Measurements from ENCODE around the gene CPLX3.

CPLX3 gene

DNA sequence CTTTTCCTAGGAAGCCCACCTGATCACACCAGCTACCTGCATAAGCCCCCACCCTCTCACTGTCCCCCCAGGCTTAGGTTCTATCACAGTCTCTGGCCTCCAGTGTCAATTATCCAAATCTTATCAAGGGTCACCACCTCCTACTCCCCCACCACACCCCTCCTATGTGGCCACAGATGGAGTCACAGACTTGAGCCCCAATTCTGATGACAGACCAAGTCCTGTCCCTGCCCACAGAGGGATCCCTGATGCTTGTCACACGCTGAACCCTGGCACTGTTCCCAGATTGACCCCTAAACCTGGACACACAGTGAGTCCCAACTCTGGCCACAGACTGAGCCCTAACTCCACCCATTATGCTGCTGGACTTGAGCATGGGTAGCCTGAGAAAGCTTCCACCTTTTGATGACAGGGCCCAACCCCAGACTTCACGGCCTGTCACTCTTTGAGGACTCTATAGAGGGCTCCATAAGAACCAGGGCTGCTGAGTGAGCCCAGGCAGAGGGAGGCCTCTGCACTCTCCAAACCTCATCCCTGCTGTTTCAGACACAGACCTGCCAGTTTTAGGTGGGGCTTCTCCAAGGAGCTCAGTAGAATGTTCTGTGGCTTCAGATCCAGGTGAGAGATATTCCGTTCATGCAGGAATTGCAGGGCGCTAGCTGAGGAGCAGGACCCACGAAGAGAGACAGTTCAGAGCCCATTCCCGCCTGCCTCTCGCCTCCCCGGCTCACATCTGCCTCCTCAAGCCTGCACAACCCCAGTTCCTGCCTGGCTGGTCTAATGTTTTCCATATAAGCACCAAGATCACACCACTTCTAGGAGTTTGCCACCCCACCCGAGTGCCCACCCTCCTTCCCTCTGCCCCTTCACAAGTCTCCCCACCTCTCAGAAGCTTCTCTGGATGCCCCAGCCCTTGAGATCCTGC is 14.7 kb downstream of the CPLX3 start:
- Mint-ChIP-seq H3K36me3 (ENCODE audit: insufficient read depth) (peaks cover 19% of the 10 kb centered on the region), H3K27ac (ENCODE audit: low read depth) (no peak overlapping the region), H3K27me3 (no peaks in the 10 kb centered on the region), H3K4me3 (peak overlapping the region; percentile 82), H3K9me3 (no peaks in the 10 kb centered on the region), H3K4me1 (peaks cover 48% of the 10 kb centered on the region)
- DNase-seq (ENCODE audit: low spot score in 2 of 2) = no peak
- no peak for ATAC-seq (replicated peaks; ENCODE audit: extremely low read depth, poor library complexity, severe bottlenecking)

DNA sequence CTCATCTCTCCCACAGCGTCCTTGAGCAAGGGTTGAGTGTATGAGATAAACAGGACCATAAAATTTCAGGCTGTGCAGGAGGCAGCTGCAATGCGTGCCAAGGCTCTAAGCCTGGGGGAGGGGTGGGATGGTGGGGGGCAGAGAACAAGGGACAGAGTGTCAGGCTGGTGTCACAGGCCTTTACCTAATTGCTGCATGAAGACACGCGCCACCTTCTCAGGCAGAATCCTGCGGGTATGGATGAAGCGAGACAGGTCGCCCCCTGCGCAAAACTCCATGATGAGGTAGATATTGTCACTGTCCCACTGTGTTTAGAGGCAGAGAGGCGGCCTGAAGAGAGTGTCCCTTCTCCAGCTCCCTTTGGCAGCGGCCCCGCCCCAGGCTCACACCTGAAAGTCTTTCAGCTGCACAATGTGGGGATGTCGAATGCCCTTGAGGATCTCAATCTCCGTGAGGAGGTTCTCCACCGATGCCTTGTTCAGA is 15.5 kb downstream of the CPLX3 start:
- no peak overlapping the region for H3K27ac Mint-ChIP-seq (ENCODE audit: low read depth)
- H3K4me1 Mint-ChIP-seq = peaks cover 48% of the 10 kb centered on the region
- no peaks in the 10 kb centered on the region for H3K27me3 Mint-ChIP-seq
- peak overlapping the region; percentile 82 for H3K4me3 Mint-ChIP-seq
- no peak for DNase-seq (ENCODE audit: low spot score in 2 of 2)
- no peaks in the 10 kb centered on the region for H3K9me3 Mint-ChIP-seq
- no peak for ATAC-seq (replicated peaks; ENCODE audit: extremely low read depth, poor library complexity, severe bottlenecking)
- H3K36me3 Mint-ChIP-seq (ENCODE audit: insufficient read depth) = peaks cover 22% of the 10 kb centered on the region

DNA sequence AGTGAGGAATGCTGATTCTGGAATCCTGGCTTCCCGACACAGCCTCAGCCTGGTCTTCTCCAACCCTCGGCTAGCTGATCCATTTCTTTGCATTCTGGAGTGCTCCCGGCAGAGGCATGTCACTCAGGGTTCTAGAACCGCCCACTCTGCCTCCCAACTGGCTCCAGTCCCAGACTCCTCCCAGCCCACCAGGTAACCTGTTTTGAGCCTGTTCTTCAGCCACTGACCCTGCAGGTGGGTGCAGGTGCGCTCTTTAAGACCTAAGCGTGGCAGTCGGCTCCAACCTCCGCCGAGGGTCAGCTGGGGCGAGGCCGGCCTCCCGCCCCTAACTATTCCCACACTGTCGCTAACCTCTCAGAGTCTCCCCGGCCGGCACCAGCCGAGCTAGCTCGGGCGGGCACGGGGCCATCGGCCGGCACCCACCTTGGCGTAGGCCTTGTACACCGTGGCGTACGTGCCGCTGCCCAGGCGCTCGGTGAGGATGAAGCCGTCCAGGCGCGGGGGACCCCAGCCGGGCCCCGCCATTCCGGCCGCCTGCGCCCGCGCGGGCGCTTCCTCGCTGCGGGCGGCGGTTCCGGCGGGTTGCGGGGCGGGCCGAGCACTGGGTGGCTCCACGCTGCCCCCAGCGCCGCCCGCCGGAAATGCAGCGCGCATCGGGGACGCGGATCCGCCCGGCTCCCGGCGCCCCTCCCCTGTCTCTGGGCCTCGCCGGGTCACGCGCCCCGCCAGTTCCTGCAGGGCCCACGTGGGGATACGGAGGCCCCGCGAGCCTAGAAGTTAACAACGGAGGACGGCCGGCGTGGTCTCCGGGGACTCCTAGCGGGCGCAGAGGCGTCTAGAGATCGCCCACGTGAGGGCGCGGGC is 16.4 kb downstream of the CPLX3 start, which contains the start of gene ULK3:
Gene ULK3 (minus strand): TSS at position 576 of the 864 bp plus-strand sequence. CDS start 51 bp downstream, at position 525.
- peaks cover 27% of the 10 kb centered on the region for H3K36me3 Mint-ChIP-seq (ENCODE audit: insufficient read depth)
- no peaks in the 10 kb centered on the region for H3K9me3 Mint-ChIP-seq
- peak; percentile 89 to 94 for DNase-seq (ENCODE audit: low spot score in 2 of 2)
- peak within 1 kb of the TSS; percentile 82 for H3K4me3 Mint-ChIP-seq
- H3K4me1 Mint-ChIP-seq = peaks cover 48% of the 10 kb centered on the region
- peak; percentile 89 for ATAC-seq (replicated peaks; ENCODE audit: extremely low read depth, poor library complexity, severe bottlenecking)
- H3K27ac Mint-ChIP-seq (ENCODE audit: low read depth) = peak within 1 kb of the TSS; percentile 92
- no peaks in the 10 kb centered on the region for H3K27me3 Mint-ChIP-seq

DNA sequence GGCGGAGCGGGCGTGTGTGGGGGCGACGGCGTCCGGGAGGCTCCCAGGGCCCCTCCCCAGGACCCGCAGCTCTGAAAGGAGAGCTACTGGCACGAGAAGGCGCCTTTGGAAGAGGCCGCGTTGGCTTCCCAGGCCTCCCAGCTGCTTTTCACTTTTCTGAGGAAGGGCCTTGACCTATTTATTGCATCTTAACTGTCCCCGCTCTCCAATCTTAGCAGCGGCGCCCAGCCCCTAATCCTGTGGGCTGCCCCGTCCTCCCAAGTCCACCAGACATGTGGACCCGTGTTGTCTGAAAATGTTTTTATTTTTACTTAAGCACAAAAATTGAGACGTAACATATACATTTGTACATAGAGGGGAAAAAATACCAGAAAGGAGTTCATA is 17.0 kb downstream of the CPLX3 start:
- ATAC-seq (replicated peaks; ENCODE audit: extremely low read depth, poor library complexity, severe bottlenecking) = no peak
- DNase-seq (ENCODE audit: low spot score in 2 of 2) = no peak
- Mint-ChIP-seq H3K4me3 (peak overlapping the region; percentile 82), H3K27me3 (no peaks in the 10 kb centered on the region), H3K36me3 (ENCODE audit: insufficient read depth) (peaks cover 34% of the 10 kb centered on the region), H3K9me3 (no peaks in the 10 kb centered on the region), H3K27ac (ENCODE audit: low read depth) (peak overlapping the region; percentile 90), H3K4me1 (peaks cover 48% of the 10 kb centered on the region)

DNA sequence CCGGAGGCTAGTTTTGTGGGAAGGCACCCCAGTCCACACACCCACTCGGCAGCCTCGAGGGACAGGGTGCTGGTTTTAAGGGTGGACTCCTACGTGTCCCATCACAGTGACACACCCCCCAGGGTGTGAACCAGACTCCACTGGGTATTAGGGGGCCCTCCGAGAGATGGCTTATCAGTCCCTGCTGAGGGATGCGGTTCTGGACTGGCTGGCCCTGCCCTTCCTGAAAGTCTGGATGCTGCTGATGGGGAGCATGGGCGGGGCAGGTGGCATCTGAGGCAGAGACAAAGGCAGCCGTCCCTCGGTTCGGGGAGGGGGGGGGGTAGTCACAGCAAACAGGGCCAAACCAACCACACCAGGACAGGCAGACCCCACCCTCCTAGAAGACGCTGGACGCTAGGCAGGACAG is 17.5 kb downstream of the CPLX3 start:
- Mint-ChIP-seq H3K4me3 (peak overlapping the region; percentile 82), H3K27ac (ENCODE audit: low read depth) (peak overlapping the region; percentile 92), H3K9me3 (no peaks in the 10 kb centered on the region), H3K36me3 (ENCODE audit: insufficient read depth) (peaks cover 37% of the 10 kb centered on the region), H3K4me1 (peaks cover 48% of the 10 kb centered on the region), H3K27me3 (no peaks in the 10 kb centered on the region)
- DNase-seq (ENCODE audit: low spot score in 2 of 2) (no peak), ATAC-seq (replicated peaks; ENCODE audit: extremely low read depth, poor library complexity, severe bottlenecking) (no peak)

DNA sequence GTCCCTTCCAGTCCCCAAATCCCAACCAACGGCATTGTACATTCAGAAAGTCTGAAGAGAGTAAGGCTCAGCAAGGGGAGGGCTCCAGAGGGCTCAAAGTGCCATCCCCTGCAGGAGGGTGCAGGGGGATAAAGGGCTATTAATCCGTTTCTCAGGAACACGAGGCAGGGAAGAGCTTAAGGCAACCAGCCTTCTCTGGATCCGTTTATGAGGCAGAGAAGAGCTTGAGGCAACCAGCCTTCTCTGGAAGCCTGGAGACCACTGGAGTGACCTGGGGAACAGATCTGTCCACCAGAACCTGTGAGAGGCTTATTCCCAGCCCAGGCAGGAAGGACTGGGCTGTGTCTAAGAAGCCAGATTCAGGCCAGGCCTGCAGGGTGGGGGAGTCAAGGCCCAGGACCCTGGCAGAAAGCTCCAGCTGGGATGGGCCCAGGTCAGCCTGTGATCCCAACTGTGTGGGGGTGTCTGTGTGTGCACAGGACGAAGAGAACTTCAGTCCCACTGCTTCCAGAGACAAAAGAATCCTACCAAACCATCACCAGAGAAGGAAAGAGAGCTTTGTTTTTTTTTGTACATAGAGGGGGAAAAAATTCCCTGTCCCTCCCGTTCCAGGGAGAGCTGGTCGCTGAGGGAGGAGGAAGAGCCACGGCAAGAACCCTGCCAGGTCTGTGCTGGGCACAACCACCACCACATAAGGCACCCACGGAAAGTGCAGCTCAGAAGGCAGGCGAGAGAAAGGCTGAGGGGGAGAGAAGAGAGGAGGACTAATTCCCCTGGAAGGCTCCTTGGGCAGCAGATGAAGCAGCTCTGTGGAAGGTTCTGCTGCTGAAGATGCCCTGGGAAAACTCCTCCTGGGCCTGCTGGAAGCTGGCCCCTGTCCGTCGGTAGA is 18.1 kb downstream of the CPLX3 start:
- H3K4me3 Mint-ChIP-seq = peak overlapping the region; percentile 82
- peaks cover 41% of the 10 kb centered on the region for H3K36me3 Mint-ChIP-seq (ENCODE audit: insufficient read depth)
- no peaks in the 10 kb centered on the region for H3K27me3 Mint-ChIP-seq
- no peaks in the 10 kb centered on the region for H3K9me3 Mint-ChIP-seq
- DNase-seq (ENCODE audit: low spot score in 2 of 2) (no peak), ATAC-seq (replicated peaks; ENCODE audit: extremely low read depth, poor library complexity, severe bottlenecking) (peak; percentile 2)
- H3K27ac Mint-ChIP-seq (ENCODE audit: low read depth) = peak overlapping the region; percentile 92
- H3K4me1 Mint-ChIP-seq = peaks cover 48% of the 10 kb centered on the region

DNA sequence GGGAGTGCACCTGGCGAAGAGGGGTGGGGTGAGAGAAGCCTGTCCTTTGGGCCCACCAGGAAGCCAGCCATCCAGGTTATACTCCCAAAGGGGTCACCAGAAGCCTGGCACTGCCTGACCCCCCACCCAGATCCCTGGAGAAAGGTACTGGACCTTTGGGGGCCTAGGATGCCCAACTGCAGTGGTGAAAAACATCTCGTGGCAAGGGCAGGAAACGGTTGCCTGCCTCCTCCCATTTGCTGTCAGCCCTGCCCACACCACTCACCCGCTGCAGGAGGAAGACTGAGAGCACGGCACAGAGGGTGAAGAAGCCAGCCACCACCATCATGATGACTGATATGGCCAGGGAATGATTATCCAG is 18.8 kb downstream of the CPLX3 start:
- H3K36me3 Mint-ChIP-seq (ENCODE audit: insufficient read depth) = peaks cover 42% of the 10 kb centered on the region
- no peaks in the 10 kb centered on the region for H3K27me3 Mint-ChIP-seq
- peak; percentile 27 to 44 for DNase-seq (ENCODE audit: low spot score in 2 of 2)
- H3K9me3 Mint-ChIP-seq = no peaks in the 10 kb centered on the region
- peak; percentile 53 for ATAC-seq (replicated peaks; ENCODE audit: extremely low read depth, poor library complexity, severe bottlenecking)
- H3K4me3 Mint-ChIP-seq = peak overlapping the region; percentile 82
- peak overlapping the region; percentile 92 for H3K27ac Mint-ChIP-seq (ENCODE audit: low read depth)
- H3K4me1 Mint-ChIP-seq = peaks cover 48% of the 10 kb centered on the region

DNA sequence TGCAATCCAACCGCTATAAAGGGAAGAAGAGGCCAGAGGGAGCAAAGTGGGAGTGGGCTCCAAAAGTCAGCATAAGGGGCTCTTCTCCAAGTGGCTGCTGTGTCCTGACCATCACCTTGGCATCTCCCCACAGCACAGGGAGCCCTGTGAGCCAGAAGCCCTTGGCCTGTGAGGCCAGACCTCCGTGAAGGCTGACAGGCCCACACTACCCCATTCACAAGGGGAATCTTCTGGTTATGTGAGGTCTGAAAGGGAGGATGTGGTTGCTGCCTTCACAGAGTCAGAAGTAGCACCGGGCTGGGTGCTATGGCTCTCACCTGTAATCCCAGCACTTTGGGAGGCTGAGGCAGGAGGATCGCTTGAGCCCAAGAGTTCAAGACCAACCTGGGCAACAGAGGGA is 19.2 kb downstream of the CPLX3 start:
- ATAC-seq (replicated peaks; ENCODE audit: extremely low read depth, poor library complexity, severe bottlenecking) = peak; percentile 25
- no peaks in the 10 kb centered on the region for H3K9me3 Mint-ChIP-seq

DNA sequence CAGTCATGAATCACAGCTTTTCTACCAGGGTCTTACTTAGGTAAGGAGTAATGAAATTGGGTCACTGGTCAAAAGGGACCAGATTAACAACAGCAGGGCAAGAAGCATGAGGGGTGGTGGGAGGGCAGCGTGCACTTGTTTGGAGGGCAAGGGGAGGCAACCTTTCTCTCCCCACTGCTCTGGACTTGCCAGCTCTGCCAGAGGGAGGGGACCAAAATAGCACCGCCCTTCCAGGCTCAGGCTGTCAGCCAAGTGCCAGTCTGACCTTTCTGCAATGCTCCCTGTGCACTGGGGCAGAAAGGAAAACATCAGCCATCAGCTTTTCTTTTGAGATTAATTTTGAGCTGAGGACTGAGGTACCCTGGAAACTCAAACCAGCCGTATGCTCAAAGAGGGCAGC is 21.0 kb downstream of the CPLX3 start:
- Mint-ChIP-seq H3K4me3 (no peak overlapping the region), H3K9me3 (no peaks in the 10 kb centered on the region), H3K27me3 (no peaks in the 10 kb centered on the region), H3K4me1 (peaks cover 31% of the 10 kb centered on the region), H3K36me3 (ENCODE audit: insufficient read depth) (peaks cover 43% of the 10 kb centered on the region), H3K27ac (ENCODE audit: low read depth) (no peak overlapping the region)
- ATAC-seq (replicated peaks; ENCODE audit: extremely low read depth, poor library complexity, severe bottlenecking) (no peak), DNase-seq (ENCODE audit: low spot score in 2 of 2) (no peak)

More for the DNA sequence above, 19.2 kb downstream of the CPLX3 start:
- H3K36me3 Mint-ChIP-seq (ENCODE audit: insufficient read depth) = peaks cover 42% of the 10 kb centered on the region
- peak overlapping the region; percentile 82 for H3K4me3 Mint-ChIP-seq
- peaks cover 47% of the 10 kb centered on the region for H3K4me1 Mint-ChIP-seq
- H3K27me3 Mint-ChIP-seq = no peaks in the 10 kb centered on the region
- peak overlapping the region; percentile 92 for H3K27ac Mint-ChIP-seq (ENCODE audit: low read depth)
- DNase-seq (ENCODE audit: low spot score in 2 of 2) = no peak

DNA sequence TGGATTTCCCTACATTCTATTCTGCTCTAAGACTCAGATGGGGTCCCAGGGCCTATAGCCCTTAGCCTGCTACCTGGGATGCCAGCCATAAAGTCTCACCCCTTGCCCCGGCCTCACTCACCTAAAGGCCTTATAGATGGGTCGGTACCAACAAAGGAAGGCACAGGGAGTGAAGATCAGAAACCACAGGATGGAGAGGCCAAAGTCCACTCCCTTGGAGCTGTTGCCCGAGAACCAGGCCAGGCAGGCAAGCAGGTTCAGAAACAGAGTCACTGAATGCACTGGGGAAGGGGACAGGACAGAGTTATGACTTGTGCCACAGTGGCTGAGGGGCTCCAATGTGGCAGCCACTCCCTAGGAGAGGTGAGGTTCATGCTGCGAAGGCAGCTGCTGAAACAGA is 24.0 kb downstream of the CPLX3 start:
- ATAC-seq (replicated peaks; ENCODE audit: extremely low read depth, poor library complexity, severe bottlenecking) (no peak), DNase-seq (ENCODE audit: low spot score in 2 of 2) (no peak)
- Mint-ChIP-seq H3K36me3 (ENCODE audit: insufficient read depth) (peaks cover 42% of the 10 kb centered on the region), H3K9me3 (no peaks in the 10 kb centered on the region), H3K4me3 (no peak overlapping the region), H3K27me3 (no peaks in the 10 kb centered on the region), H3K4me1 (peaks cover 5% of the 10 kb centered on the region), H3K27ac (ENCODE audit: low read depth) (no peak overlapping the region)

DNA sequence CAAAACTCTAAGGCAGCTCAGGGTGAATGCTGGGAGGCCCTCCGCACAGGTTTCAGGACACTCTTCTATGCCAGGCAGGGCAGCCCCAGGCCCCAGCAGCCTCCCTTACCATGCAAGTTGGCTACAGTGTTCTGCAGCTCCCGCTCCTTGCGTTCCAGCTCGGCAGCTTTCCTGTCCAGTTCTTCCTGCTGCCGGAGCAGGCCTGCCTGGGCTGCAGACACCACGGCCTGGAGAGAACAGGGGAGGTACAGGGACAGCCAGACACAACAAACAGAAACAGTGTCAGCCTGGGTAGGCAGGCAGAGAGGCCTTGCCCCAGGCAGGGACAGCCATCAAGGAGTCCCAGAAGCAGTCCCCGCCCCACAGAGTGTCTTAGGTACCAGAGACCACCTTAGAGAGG is 25.5 kb downstream of the CPLX3 start:
- Mint-ChIP-seq H3K9me3 (no peaks in the 10 kb centered on the region), H3K36me3 (ENCODE audit: insufficient read depth) (peaks cover 41% of the 10 kb centered on the region), H3K4me3 (no peak overlapping the region), H3K27ac (ENCODE audit: low read depth) (no peak overlapping the region), H3K4me1 (peaks cover 9% of the 10 kb centered on the region), H3K27me3 (no peaks in the 10 kb centered on the region)
- ATAC-seq (replicated peaks; ENCODE audit: extremely low read depth, poor library complexity, severe bottlenecking) = no peak
- DNase-seq (ENCODE audit: low spot score in 2 of 2) = no peak
